Liver (tissue), 9 donors: ENCODE data around the gene FEM1B. TPM values are rescaled to one million over a fixed set of nuclear protein-coding genes. Genes with fewer than 3 reads are reported as not detected.

Experiments
- DNase-seq: peaks from one replicate; pipeline ENCODE4 v3.0.0-alpha.2; 2017; ENCODE audit warnings: low spot score
- H3K27ac ChIP-seq, 2 donors: one replicate each; pipeline ENCODE4 v1.7.0; 2013; ENCODE audit warnings: inconsistent platforms in 2 of 2, low read length in 2 of 2, control low read depth in 1 of 2, low read depth in 1 of 2, mild to moderate bottlenecking in 1 of 2
- H3K27me3 ChIP-seq, 4 donors: one replicate each; pipeline versions ENCODE4 v1.6.1 to v1.7.0; 2013; ENCODE audit warnings: low read length in 3 of 4, inconsistent platforms in 1 of 4, mild to moderate bottlenecking in 1 of 4, moderate library complexity in 1 of 4; ENCODE audit not compliant: control insufficient read depth in 4 of 4, insufficient read depth in 4 of 4
- H3K36me3 ChIP-seq, 4 donors: one replicate each; pipeline versions ENCODE4 v1.6.1 to v1.7.0; 2013; ENCODE audit warnings: low read length in 3 of 4, mild to moderate bottlenecking in 3 of 4, low read depth in 1 of 4, moderate library complexity in 1 of 4; ENCODE audit not compliant: control insufficient read depth in 4 of 4, insufficient read depth in 3 of 4
- H3K4me1 ChIP-seq, 4 donors: one replicate each; pipeline versions ENCODE4 v1.6.1 to v1.7.0; 2013; ENCODE audit warnings: low read length in 3 of 4, mild to moderate bottlenecking in 3 of 4, moderate library complexity in 1 of 4; ENCODE audit not compliant: control insufficient read depth in 4 of 4, insufficient read depth in 4 of 4
- H3K4me3 ChIP-seq, 3 donors: one replicate each; pipeline versions ENCODE4 v1.6.1 to v1.7.0; 2013; ENCODE audit warnings: low read length in 3 of 3, control low read depth in 1 of 3, low read depth in 1 of 3, mild to moderate bottlenecking in 1 of 3
- H3K9ac ChIP-seq, 2 donors: one replicate each; pipeline ENCODE4 v1.7.0; 2013; ENCODE audit warnings: low read length in 2 of 2, mild to moderate bottlenecking in 2 of 2, moderate library complexity in 2 of 2, control low read depth in 1 of 2, low read depth in 1 of 2
- H3K9me3 ChIP-seq, 4 donors: one replicate each; pipeline versions ENCODE4 v1.6.1 to v1.7.0; 2013; ENCODE audit warnings: low read length in 3 of 4; ENCODE audit not compliant: control insufficient read depth in 4 of 4
- ATF3 ChIP-seq: IDR thresholded peaks from 2 replicates; pipeline ENCODE4 v1.6.1; 2016; ENCODE audit warnings: antibody characterized with exemption
- CTCF ChIP-seq: fragments of 150-350 bp; IDR thresholded peaks from 2 replicates; pipeline ENCODE4 v1.5.1; 2017; ENCODE audit warnings: improper control_type of control experiment, low read depth, low read length; ENCODE audit not compliant: missing input control
- EGR1 ChIP-seq, 2 donors: IDR thresholded peaks; 2 replicates each; pipeline ENCODE4 v1.6.1; 2016 to 2018; ENCODE audit warnings: antibody characterized with exemption in 2 of 2, low read depth in 2 of 2
- FOXA1 ChIP-seq: IDR thresholded peaks from 2 replicates; pipeline ENCODE4 v1.6.1; 2016; ENCODE audit warnings: antibody characterized with exemption
- FOXA2 ChIP-seq: IDR thresholded peaks from 2 replicates; pipeline ENCODE4 v1.6.1; 2016; ENCODE audit warnings: antibody characterized with exemption
- GABPA ChIP-seq, 2 donors: IDR thresholded peaks in 1 of 2; conservative IDR thresholded peaks in 1 of 2; 2 replicates each; pipeline ENCODE4 v1.6.1; 2016; ENCODE audit warnings: antibody characterized with exemption in 2 of 2, mild to moderate bottlenecking in 1 of 2, moderate library complexity in 1 of 2
- HNF4A ChIP-seq, 2 donors: conservative IDR thresholded peaks; 2 replicates each; pipeline ENCODE4 v1.6.1; 2016; ENCODE audit warnings: antibody characterized with exemption in 2 of 2, mild to moderate bottlenecking in 2 of 2
- HNF4G ChIP-seq: IDR thresholded peaks from 2 replicates; pipeline ENCODE4 v1.6.1; 2016; ENCODE audit warnings: antibody characterized with exemption
- JUND ChIP-seq, 2 donors: IDR thresholded peaks; 2 replicates each; pipeline ENCODE4 v1.6.1; 2016; ENCODE audit warnings: antibody characterized with exemption in 2 of 2
- MAX ChIP-seq: IDR thresholded peaks from 2 replicates; pipeline ENCODE4 v1.6.1; 2016; ENCODE audit warnings: antibody characterized with exemption
- NR2F2 ChIP-seq: IDR thresholded peaks from 2 replicates; pipeline ENCODE4 v1.6.1; 2016; ENCODE audit warnings: antibody characterized with exemption
- RAD21 ChIP-seq, 2 donors: IDR thresholded peaks; 2 replicates each; pipeline ENCODE4 v1.6.1; 2016; ENCODE audit warnings: antibody characterized with exemption in 2 of 2, mild to moderate bottlenecking in 2 of 2
- REST ChIP-seq: IDR thresholded peaks from 2 replicates; pipeline ENCODE4 v1.6.1; 2016; ENCODE audit warnings: antibody characterized with exemption, mild to moderate bottlenecking
- RXRA ChIP-seq, 2 donors: IDR thresholded peaks; 2 replicates each; pipeline ENCODE4 v1.6.1; 2017 to 2018; ENCODE audit warnings: antibody characterized with exemption in 2 of 2, mild to moderate bottlenecking in 1 of 2
- SP1 ChIP-seq: IDR thresholded peaks from 2 replicates; pipeline ENCODE4 v1.6.1; 2018; ENCODE audit warnings: antibody characterized with exemption, mild to moderate bottlenecking
- TAF1 ChIP-seq: conservative IDR thresholded peaks from 2 replicates; pipeline ENCODE4 v1.6.1; 2016; ENCODE audit warnings: antibody characterized with exemption, mild to moderate bottlenecking
- YY1 ChIP-seq: IDR thresholded peaks from 2 replicates; pipeline ENCODE4 v1.6.1; 2016; ENCODE audit warnings: antibody characterized with exemption, mild to moderate bottlenecking
- WGBS: extraction: QIAGEN DNeasy Blood & Tissue Kit; methylation state at CpG from one replicate; pipeline ENCODE4 v1.1.7; 2013; 5-methylcytosine and 5-hydroxymethylcytosine counted together
- polyA plus RNA-seq, 2 donors: library from polyadenylated mRNA; stranded (reverse) in 1 of 2; unstranded in 1 of 2; fragments of 200-250 nt in 1 of 2; fragments of >200 nt in 1 of 2; fragmentation: Nextera tagmentation in 1 of 2; extraction: Ambion mirVana in 1 of 2; gene quantifications; one replicate each; pipeline versions ENCODE4 v1.2.1 to v1.2.3, GENCODE V29; 2013 to 2015
- total RNA-seq, 2 donors: library from RNA; depleted of rRNA; stranded (reverse); fragments of >200 nt; gene quantifications; one replicate each; pipeline ENCODE4 v1.2.3, GENCODE V29; 2014
- TF ChIP-seq, protein P1 (sequence below): IDR thresholded peaks from 2 replicates; pipeline ENCODE4 v1.6.1; 2016; ENCODE audit warnings: antibody characterized with exemption
- donor health status: healthy.
- donor health status: healthy.
- donor health status: healthy.
- donor health status: healthy.
- donor health status: healthy.

The FEM1B gene
- total and polyA plus RNA-seq, 4 donors, result 6.2 to 39.5 (median 17.8) TPM

DNA sequence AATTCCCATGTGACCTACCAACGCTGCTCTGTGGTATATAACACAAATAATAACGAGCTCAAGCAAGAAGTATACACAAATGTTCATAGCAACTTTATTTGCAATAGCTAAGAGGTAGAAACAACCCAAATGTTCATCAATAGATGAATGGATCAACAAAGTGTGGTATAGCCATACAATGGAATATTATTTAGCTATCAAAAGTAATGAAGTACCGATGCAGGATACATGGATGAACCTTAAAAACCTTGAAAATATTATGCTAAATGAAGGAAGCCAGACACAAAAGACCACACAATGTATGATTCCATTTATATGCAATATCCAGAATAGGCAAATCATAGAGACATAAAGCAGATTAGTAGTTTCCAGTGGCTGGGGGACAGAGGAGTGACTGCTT is 15.6 kb upstream of the FEM1B start:
- H3K9me3 ChIP-seq, result no peaks in the 10 kb centered on the region
- no peak for DNase-seq
- no peaks in the 10 kb centered on the region for H3K27me3 ChIP-seq
- H3K4me1 ChIP-seq, result peaks cover 0 to 4% (median 3%) of the 10 kb centered on the region in 4 donors
- H3K36me3 ChIP-seq, result no peaks in the 10 kb centered on the region
- no peak overlapping the region for H3K4me3 ChIP-seq
- whole genome bisulfite sequencing, result 94% methylated on average over 3 of the region's 3 CpGs
- H3K27ac ChIP-seq, result no peak overlapping the region
- TF ChIP-seq EGR1 (IDR thresholded peaks at IDR 0.05; ENCODE audit: low read depth in 2 of 2) (no peak), YY1 (no peak), MAX (no peak), HNF4G (no peak), GABPA (IDR thresholded peaks at IDR 0.05 in 1 of 2, conservative IDR thresholded peaks at IDR 0.05 in 1 of 2) (no peak), ATF3 (no peak), JUND (IDR thresholded peaks at IDR 0.05) (no peak), FOXA1 (no peak), FOXA2 (no peak), SP1 (no peak), NR2F2 (no peak), RAD21 (IDR thresholded peaks at IDR 0.05) (no peak), CTCF (no peak), HNF4A (conservative IDR thresholded peaks at IDR 0.05) (no peak), RXRA (IDR thresholded peaks at IDR 0.05) (no peak), REST (no peak), TAF1 (no peak)
- TF ChIP-seq, protein P1, sequence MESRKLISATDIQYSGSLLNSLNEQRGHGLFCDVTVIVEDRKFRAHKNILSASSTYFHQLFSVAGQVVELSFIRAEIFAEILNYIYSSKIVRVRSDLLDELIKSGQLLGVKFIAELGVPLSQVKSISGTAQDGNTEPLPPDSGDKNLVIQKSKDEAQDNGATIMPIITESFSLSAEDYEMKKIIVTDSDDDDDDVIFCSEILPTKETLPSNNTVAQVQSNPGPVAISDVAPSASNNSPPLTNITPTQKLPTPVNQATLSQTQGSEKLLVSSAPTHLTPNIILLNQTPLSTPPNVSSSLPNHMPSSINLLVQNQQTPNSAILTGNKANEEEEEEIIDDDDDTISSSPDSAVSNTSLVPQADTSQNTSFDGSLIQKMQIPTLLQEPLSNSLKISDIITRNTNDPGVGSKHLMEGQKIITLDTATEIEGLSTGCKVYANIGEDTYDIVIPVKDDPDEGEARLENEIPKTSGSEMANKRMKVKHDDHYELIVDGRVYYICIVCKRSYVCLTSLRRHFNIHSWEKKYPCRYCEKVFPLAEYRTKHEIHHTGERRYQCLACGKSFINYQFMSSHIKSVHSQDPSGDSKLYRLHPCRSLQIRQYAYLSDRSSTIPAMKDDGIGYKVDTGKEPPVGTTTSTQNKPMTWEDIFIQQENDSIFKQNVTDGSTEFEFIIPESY, result no peak
- H3K9ac ChIP-seq, result no peak overlapping the region
